SK-N-SH treated with all-trans-retinoic acid at 6 μM for 48 hours (cell line): ENCODE results near the gene PROC.

Experiments
- ARNTL ChIP-seq: fragments of 450-650 bp; formaldehyde crosslinking; IDR thresholded peaks from 2 replicates; pipeline ENCODE4 v1.5.0; 2020; ENCODE audit warnings: low read depth, mild to moderate bottlenecking, moderate library complexity, borderline replicate concordance
- GLIS3 ChIP-seq: fragments of 250-450 bp; sonication (Bioruptor Pico); IDR thresholded peaks from 2 replicates; pipeline ENCODE4 v1.5.0; 2020; ENCODE audit warnings: mild to moderate bottlenecking, moderate library complexity
- SNAI2 ChIP-seq: fragments of 250-450 bp; sonication (Bioruptor Pico); IDR thresholded peaks from 2 replicates; pipeline ENCODE4 v1.5.0; 2020; ENCODE audit warnings: mild to moderate bottlenecking, moderate library complexity
- TCF4 ChIP-seq: fragments of 250-450 bp; sonication (Bioruptor Pico); IDR thresholded peaks from 2 replicates; pipeline ENCODE4 v1.8.0; 2021; ENCODE audit warnings: mild to moderate bottlenecking, moderate library complexity, borderline replicate concordance
- ZNF70 ChIP-seq: fragments of 450-650 bp; formaldehyde crosslinking; IDR thresholded peaks from 2 replicates; pipeline ENCODE4 v1.5.0; 2020; ENCODE audit warnings: mild to moderate bottlenecking, moderate library complexity
- TF ChIP-seq, protein P1 (sequence below): fragments of 250-450 bp; sonication (Bioruptor Pico); IDR thresholded peaks from 2 replicates; pipeline ENCODE4 v1.5.0; 2020; ENCODE audit warnings: mild to moderate bottlenecking, moderate library complexity
- TF ChIP-seq, protein P2 (sequence below): fragments of 250-450 bp; sonication (Bioruptor Pico); IDR thresholded peaks from 2 replicates; pipeline ENCODE4 v1.8.0; 2020; ENCODE audit warnings: mild to moderate bottlenecking, moderate library complexity, borderline replicate concordance
- TF ChIP-seq, protein P3 (sequence below): fragments of 250-450 bp; sonication (Bioruptor Pico); IDR thresholded peaks from 2 replicates; pipeline ENCODE4 v1.5.1; 2021; ENCODE audit warnings: mild to moderate bottlenecking, moderate library complexity

DNA sequence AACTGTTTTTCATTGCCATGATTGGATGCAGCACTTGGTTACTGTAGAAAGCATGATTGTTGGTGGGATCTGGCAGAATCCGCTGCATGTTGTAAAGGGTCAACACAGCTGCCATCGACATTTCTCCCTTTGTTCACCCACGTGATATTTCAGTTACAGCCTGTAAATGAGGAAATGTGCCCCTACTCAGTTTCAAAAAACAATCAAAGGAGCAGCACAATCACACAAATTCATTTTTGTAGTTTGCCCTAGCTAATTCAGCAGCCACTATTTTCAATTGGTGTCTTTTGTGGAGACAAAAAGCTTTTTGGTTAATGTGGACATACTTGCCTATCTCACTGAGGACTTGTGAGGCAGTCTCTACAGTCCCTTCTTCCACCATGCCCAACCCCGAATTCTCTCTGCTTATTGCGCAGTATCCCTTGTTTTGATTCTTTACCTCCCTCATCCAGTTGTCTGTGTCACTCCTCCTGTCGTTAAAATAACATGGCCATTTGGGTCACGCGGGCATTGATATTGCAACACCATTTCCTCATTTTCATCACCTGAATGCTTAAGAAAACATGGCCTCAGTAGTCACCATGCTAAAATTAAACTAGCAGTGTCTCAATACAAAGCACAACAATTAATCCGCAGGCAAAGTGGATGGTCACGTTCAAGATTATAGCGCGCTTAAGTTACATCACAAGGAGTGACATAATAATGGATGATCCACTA, 6.4 kb upstream of the PROC start:
- TF ChIP-seq, protein P1, sequence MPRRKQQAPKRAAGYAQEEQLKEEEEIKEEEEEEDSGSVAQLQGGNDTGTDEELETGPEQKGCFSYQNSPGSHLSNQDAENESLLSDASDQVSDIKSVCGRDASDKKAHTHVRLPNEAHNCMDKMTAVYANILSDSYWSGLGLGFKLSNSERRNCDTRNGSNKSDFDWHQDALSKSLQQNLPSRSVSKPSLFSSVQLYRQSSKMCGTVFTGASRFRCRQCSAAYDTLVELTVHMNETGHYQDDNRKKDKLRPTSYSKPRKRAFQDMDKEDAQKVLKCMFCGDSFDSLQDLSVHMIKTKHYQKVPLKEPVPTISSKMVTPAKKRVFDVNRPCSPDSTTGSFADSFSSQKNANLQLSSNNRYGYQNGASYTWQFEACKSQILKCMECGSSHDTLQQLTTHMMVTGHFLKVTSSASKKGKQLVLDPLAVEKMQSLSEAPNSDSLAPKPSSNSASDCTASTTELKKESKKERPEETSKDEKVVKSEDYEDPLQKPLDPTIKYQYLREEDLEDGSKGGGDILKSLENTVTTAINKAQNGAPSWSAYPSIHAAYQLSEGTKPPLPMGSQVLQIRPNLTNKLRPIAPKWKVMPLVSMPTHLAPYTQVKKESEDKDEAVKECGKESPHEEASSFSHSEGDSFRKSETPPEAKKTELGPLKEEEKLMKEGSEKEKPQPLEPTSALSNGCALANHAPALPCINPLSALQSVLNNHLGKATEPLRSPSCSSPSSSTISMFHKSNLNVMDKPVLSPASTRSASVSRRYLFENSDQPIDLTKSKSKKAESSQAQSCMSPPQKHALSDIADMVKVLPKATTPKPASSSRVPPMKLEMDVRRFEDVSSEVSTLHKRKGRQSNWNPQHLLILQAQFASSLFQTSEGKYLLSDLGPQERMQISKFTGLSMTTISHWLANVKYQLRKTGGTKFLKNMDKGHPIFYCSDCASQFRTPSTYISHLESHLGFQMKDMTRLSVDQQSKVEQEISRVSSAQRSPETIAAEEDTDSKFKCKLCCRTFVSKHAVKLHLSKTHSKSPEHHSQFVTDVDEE (CRISPR knock-in tag): no peak
- no peak for TF ChIP-seq SNAI2
- no peak for TF ChIP-seq ARNTL (CRISPR knock-in tag)
- no peak for TF ChIP-seq GLIS3
- TF ChIP-seq, protein P2, sequence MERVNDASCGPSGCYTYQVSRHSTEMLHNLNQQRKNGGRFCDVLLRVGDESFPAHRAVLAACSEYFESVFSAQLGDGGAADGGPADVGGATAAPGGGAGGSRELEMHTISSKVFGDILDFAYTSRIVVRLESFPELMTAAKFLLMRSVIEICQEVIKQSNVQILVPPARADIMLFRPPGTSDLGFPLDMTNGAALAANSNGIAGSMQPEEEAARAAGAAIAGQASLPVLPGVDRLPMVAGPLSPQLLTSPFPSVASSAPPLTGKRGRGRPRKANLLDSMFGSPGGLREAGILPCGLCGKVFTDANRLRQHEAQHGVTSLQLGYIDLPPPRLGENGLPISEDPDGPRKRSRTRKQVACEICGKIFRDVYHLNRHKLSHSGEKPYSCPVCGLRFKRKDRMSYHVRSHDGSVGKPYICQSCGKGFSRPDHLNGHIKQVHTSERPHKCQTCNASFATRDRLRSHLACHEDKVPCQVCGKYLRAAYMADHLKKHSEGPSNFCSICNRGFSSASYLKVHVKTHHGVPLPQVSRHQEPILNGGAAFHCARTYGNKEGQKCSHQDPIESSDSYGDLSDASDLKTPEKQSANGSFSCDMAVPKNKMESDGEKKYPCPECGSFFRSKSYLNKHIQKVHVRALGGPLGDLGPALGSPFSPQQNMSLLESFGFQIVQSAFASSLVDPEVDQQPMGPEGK (CRISPR knock-in tag): no peak
- TF ChIP-seq, protein P3, sequence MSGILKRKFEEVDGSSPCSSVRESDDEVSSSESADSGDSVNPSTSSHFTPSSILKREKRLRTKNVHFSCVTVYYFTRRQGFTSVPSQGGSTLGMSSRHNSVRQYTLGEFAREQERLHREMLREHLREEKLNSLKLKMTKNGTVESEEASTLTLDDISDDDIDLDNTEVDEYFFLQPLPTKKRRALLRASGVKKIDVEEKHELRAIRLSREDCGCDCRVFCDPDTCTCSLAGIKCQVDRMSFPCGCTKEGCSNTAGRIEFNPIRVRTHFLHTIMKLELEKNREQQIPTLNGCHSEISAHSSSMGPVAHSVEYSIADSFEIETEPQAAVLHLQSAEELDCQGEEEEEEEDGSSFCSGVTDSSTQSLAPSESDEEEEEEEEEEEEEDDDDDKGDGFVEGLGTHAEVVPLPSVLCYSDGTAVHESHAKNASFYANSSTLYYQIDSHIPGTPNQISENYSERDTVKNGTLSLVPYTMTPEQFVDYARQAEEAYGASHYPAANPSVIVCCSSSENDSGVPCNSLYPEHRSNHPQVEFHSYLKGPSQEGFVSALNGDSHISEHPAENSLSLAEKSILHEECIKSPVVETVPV (CRISPR knock-in tag): no peak
- TF ChIP-seq TCF4 (CRISPR knock-in tag): no peak
- no peak for TF ChIP-seq ZNF70 (CRISPR knock-in tag)
